LoVo (cell line): ENCODE measurements around the gene TRIM33.
"Not testable (repeated sequence)": the region's sequence is repeated elsewhere in the genome, so short reads cannot be mapped to it uniquely, and the experiment has no call there.

Experiments used
- DNase-seq: peaks from one replicate; pipeline ENCODE4 v3.0.0-alpha.2; 2016; ENCODE audit warnings: low spot score

TRIM33 gene

GRCh38 chr1:114397601-114398000, 113.4 kb downstream of the TRIM33 start:
- DNase-seq: no peak

GRCh38 chr1:114395863-114396262, 115.1 kb downstream of the TRIM33 start:
- DNase-seq: no peak

- no peak for DNase-seq
These were observed 120.0 kb downstream of the TRIM33 start for GRCh38 chr1:114390960-114391359.

- no peak for DNase-seq
These were observed 120.6 kb downstream of the TRIM33 start for GRCh38 chr1:114390361-114390760.

GRCh38 chr1:114388432-114389003, 122.5 kb downstream of the TRIM33 start:
- DNase-seq: no peak

GRCh38 chr1:114387585-114387984, 123.4 kb downstream of the TRIM33 start:
- DNase-seq: not testable (repeated sequence)

- DNase-seq: no peak
These were observed 124.0 kb downstream of the TRIM33 start for GRCh38 chr1:114387010-114387360.

- DNase-seq: no peak
These were observed 124.6 kb downstream of the TRIM33 start for GRCh38 chr1:114386129-114387009.

GRCh38 chr1:114384922-114385321, 126.1 kb downstream of the TRIM33 start:
- no peak for DNase-seq

- DNase-seq: no peak
These were observed 131.0 kb downstream of the TRIM33 start for GRCh38 chr1:114379987-114380386.

GRCh38 chr1:114379358-114379757, 131.6 kb downstream of the TRIM33 start:
- DNase-seq: no peak

- no peak for DNase-seq
These were observed 133.6 kb downstream of the TRIM33 start for GRCh38 chr1:114377356-114377755.

GRCh38 chr1:114369930-114370329, 141.1 kb downstream of the TRIM33 start:
- no peak for DNase-seq

GRCh38 chr1:114369266-114369919, 141.6 kb downstream of the TRIM33 start:
- not testable (repeated sequence) for DNase-seq

- no peak for DNase-seq
These were observed 142.3 kb downstream of the TRIM33 start for GRCh38 chr1:114368560-114369255.

- no peak for DNase-seq
These were observed 143.2 kb downstream of the TRIM33 start for GRCh38 chr1:114367810-114368209.

- DNase-seq: not testable (repeated sequence)
These were observed 147.8 kb downstream of the TRIM33 start for GRCh38 chr1:114363230-114363629.

- DNase-seq: no peak
These were observed 151.2 kb downstream of the TRIM33 start for GRCh38 chr1:114359791-114360190.

GRCh38 chr1:114355240-114355639, 155.8 kb downstream of the TRIM33 start:
- no peak for DNase-seq

GRCh38 chr1:114353262-114353661, 157.7 kb downstream of the TRIM33 start:
- DNase-seq: no peak

- DNase-seq: no peak
These were observed 158.2 kb downstream of the TRIM33 start for GRCh38 chr1:114352797-114353196.

GRCh38 chr1:114350731-114351445, 160.1 kb downstream of the TRIM33 start:
- no peak for DNase-seq
